ENCODE results near the gene THPO.
"Not testable (repeated sequence)": the region's sequence is repeated elsewhere in the genome, so short reads cannot be mapped to it uniquely, and the experiment has no call there.

The THPO gene

GRCh38 chr3:184352149-184352785 lies 25.7 kb downstream of the THPO start:
- FAIRE-seq (no peak), DNase-seq (ENCODE audit: insufficient read length, low spot score) (no peak)

GRCh38 chr3:184351511-184352148 lies 26.4 kb downstream of the THPO start:
- DNase-seq (ENCODE audit: insufficient read length, low spot score) (no peak), FAIRE-seq (no peak)

- no peak for FAIRE-seq
- DNase-seq (ENCODE audit: insufficient read length, low spot score), result no peak
These were observed 27.4 kb downstream of the THPO start for GRCh38 chr3:184350618-184351017.

GRCh38 chr3:184349563-184350470 lies 28.2 kb downstream of the THPO start:
- DNase-seq (ENCODE audit: insufficient read length, low spot score) (no peak), FAIRE-seq (no peak)

GRCh38 chr3:184348057-184348382 lies 30.0 kb downstream of the THPO start:
- no peak for FAIRE-seq

GRCh38 chr3:184347321-184348056 lies 30.5 kb downstream of the THPO start:
- FAIRE-seq (no peak), DNase-seq (ENCODE audit: insufficient read length, low spot score) (no peak)

More at GRCh38 chr3:184348057-184348382, 30.0 kb downstream of the THPO start:
- DNase-seq (ENCODE audit: insufficient read length, low spot score), result no peak

- no peak for FAIRE-seq
These were observed 31.4 kb downstream of the THPO start for GRCh38 chr3:184346480-184347190.

GRCh38 chr3:184345317-184346144 lies 32.5 kb downstream of the THPO start:
- no peak for FAIRE-seq
- DNase-seq (ENCODE audit: insufficient read length, low spot score), result no peak

More at GRCh38 chr3:184346480-184347190, 31.4 kb downstream of the THPO start:
- no peak for DNase-seq (ENCODE audit: insufficient read length, low spot score)

GRCh38 chr3:184344579-184345316 lies 33.3 kb downstream of the THPO start:
- FAIRE-seq, result no peak
- no peak for DNase-seq (ENCODE audit: insufficient read length, low spot score)

GRCh38 chr3:184343200-184343876 lies 34.7 kb downstream of the THPO start:
- DNase-seq (ENCODE audit: insufficient read length, low spot score) (no peak), FAIRE-seq (no peak)

GRCh38 chr3:184341925-184342324 lies 36.1 kb downstream of the THPO start:
- no peak for DNase-seq (ENCODE audit: insufficient read length, low spot score)

GRCh38 chr3:184339451-184340135 lies 38.4 kb downstream of the THPO start:
- not testable (repeated sequence) for FAIRE-seq; DNase-seq (ENCODE audit: insufficient read length, low spot score)

More at GRCh38 chr3:184341925-184342324, 36.1 kb downstream of the THPO start:
- no peak for FAIRE-seq

- DNase-seq (ENCODE audit: insufficient read length, low spot score) (no peak), FAIRE-seq (no peak)
These were observed 39.0 kb downstream of the THPO start for GRCh38 chr3:184339001-184339400.

GRCh38 chr3:184338511-184338945 lies 39.5 kb downstream of the THPO start:
- no peak for DNase-seq (ENCODE audit: insufficient read length, low spot score)
- no peak for FAIRE-seq

- DNase-seq (ENCODE audit: insufficient read length, low spot score) (no peak), FAIRE-seq (no peak)
These were observed 40.0 kb downstream of the THPO start for GRCh38 chr3:184337981-184338380.

GRCh38 chr3:184337399-184337714 lies 40.6 kb downstream of the THPO start, which contains the start of gene FAM131A:
Gene FAM131A (plus strand): TSS chr3:184337600. CDS start chr3:184337631, 31 bp downstream.
- DNase-seq (ENCODE audit: insufficient read length, low spot score), result no peak
- no peak for FAIRE-seq

All from GM19239 (cell line).